ENCODE results near the gene RAB11FIP3. TPM values are rescaled to one million over a fixed set of nuclear protein-coding genes. Genes with fewer than 3 reads are reported as not detected.
"Not testable (repeated sequence)": the region's sequence is repeated elsewhere in the genome, so short reads cannot be mapped to it uniquely, and the experiment has no call there.

Gene RAB11FIP3
- total RNA-seq, 2 experiments from 2014 or later: 18.7 to 20.4 TPM

DNA sequence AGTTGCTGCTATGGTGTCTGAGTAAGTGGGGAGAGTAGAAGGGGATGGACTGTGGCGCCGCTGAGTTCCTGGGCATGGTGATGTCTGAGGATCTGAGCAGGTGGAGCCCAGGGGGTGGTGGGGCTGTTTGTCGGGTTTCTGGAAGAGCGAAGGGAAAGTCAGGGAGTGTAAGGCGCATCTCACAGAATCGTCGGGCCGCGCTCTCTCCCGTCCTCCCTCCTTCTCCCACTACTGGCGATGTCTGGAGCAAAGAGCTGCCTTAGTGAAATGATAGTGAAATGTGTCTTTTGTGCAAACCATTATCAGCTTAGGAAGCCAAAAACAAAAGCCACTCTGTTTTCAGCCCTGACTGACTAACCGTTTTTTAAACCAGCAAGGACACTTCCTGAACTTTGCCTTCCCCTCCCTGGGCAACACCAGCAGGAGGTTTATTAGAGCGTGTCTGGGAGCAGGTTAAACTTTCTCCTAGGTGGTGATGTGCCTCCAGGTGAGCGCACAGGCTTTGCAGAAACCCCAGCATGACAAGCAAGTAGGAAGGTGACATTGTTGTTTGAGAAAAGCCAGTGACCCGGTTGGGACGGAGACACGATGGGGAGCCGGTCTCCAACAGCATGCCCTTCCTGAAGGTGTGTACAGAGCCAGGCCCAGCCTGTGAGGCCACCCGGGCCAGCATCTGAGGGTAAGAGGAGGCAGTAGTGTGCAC lies 49.1 kb downstream of the RAB11FIP3 start:
- ChIA-PET CTCF (no interaction called here), POLR2A (no interaction called here)
- Mint-ChIP-seq H3K36me3 (ENCODE audit: low read depth) (peaks cover 2% of the 10 kb centered on the region), H3K27me3 (no peaks in the 10 kb centered on the region), H3K4me1 (ENCODE audit: low read depth) (no peaks in the 10 kb centered on the region), H3K9me3 (no peaks in the 10 kb centered on the region), H3K4me3 (no peak overlapping the region), H3K27ac (no peak overlapping the region)
- intact Hi-C loops (cut with micrococcal nuclease): no loop called here
- no peak for ATAC-seq
- TF ChIP-seq, protein P1, sequence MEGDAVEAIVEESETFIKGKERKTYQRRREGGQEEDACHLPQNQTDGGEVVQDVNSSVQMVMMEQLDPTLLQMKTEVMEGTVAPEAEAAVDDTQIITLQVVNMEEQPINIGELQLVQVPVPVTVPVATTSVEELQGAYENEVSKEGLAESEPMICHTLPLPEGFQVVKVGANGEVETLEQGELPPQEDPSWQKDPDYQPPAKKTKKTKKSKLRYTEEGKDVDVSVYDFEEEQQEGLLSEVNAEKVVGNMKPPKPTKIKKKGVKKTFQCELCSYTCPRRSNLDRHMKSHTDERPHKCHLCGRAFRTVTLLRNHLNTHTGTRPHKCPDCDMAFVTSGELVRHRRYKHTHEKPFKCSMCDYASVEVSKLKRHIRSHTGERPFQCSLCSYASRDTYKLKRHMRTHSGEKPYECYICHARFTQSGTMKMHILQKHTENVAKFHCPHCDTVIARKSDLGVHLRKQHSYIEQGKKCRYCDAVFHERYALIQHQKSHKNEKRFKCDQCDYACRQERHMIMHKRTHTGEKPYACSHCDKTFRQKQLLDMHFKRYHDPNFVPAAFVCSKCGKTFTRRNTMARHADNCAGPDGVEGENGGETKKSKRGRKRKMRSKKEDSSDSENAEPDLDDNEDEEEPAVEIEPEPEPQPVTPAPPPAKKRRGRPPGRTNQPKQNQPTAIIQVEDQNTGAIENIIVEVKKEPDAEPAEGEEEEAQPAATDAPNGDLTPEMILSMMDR (IDR thresholded peaks at IDR 0.05): no peak
- no peak for DNase-seq

DNA sequence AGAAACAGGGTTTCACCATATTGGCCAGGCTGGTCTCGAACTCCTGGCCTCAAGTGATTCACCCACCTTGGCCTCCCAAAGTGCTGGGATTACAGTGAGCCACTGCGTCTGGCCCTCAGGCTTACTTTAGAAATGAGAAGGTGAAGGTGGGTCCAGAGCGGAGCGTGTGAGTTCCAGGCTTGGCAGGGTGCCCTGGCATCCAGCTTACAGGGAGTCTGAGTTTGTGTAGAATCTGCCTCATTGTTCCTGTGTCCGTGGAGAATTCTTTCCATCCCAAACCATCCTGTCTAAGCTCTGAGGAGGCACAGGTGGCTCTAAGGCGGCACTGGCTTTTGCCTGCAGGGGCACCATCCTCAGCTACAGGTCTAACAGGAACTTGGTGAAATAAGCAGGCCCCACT lies 50.6 kb downstream of the RAB11FIP3 start:
- H3K4me1 Mint-ChIP-seq (ENCODE audit: low read depth): no peaks in the 10 kb centered on the region

DNA sequence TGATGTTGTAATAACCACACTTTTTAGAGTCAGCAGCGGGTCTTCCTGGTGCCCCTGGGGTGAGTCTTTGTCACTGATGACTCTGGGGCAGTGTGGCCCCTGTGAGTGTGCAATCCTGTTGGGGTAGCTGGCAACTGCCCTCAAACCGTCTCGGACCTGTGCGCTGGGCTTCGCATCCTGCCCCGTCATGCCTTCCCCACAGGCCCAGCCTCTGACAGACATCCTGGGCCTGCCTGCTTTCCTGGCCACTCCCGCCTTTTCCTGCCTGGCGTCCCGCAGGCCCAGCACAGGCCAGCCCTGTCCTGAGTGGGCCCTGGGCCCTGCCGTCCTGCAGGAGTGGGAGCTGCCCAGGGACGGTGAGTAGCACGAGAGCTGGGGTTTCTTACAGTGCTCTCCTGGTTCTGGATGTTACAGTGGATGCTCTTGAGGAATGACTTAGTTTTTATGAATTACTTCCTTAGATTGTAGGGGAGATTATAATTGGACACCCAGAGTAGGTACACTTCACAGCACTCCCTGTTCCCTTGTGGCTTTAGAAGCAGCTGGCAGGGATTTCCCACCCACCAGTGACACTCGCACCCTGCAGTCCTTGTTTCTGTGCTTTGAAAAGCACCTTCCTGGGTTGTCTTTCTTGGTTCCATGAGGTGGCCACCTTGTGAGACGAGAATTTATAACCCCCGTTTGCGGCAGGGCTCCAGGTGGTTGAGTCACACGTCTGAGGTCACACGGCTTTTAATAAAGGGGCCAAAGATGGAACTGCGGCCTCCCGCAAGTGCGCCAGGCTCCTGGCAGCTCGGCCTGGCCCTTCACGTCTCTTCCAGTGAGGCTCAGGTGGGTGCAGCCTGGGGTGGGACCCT lies 52.1 kb downstream of the RAB11FIP3 start:
- H3K36me3 Mint-ChIP-seq (ENCODE audit: low read depth): peaks cover 2% of the 10 kb centered on the region
- no peaks in the 10 kb centered on the region for H3K9me3 Mint-ChIP-seq
- H3K4me3 Mint-ChIP-seq: no peak overlapping the region
- no peak overlapping the region for H3K27ac Mint-ChIP-seq
- DNase-seq (no peak), ATAC-seq (no peak)
- POLR2A ChIA-PET: no interaction called here
- intact Hi-C loops (cut with micrococcal nuclease): no loop called here
- TF ChIP-seq, protein P1 (IDR thresholded peaks at IDR 0.05): no peak
- H3K27me3 Mint-ChIP-seq: no peaks in the 10 kb centered on the region
- H3K4me1 Mint-ChIP-seq (ENCODE audit: low read depth): no peaks in the 10 kb centered on the region
- CTCF ChIA-PET: no interaction called here

More for the DNA sequence above, 50.6 kb downstream of the RAB11FIP3 start:
- Mint-ChIP-seq H3K27ac (no peak overlapping the region), H3K36me3 (ENCODE audit: low read depth) (peaks cover 2% of the 10 kb centered on the region), H3K27me3 (no peaks in the 10 kb centered on the region), H3K9me3 (no peaks in the 10 kb centered on the region), H3K4me3 (no peak overlapping the region)
- DNase-seq (no peak), ATAC-seq (no peak)
- POLR2A ChIA-PET: no interaction called here
- intact Hi-C loops (cut with micrococcal nuclease): no loop called here
- CTCF ChIA-PET: no interaction called here
- TF ChIP-seq, protein P1 (IDR thresholded peaks at IDR 0.05): no peak

DNA sequence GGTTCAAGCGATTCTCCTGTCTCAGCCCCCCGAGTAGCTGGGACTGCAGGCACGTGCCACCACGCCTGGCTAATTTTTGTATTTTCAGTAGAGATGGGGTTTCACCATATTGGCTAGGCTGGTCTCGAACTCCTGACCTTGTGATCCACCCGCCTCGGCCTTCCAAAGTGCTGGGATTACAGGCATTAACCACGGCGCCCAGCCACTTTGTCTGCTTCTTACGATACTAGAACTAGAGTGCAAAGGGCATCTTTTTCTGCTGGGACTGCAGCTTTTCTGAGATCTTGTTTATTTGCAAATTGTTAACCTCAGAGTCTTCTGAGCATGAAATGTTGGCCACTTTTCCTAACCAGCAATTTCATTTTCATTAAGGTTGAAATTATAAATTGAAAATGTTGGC lies 52.8 kb downstream of the RAB11FIP3 start:
- H3K9me3 Mint-ChIP-seq; intact Hi-C loops (cut with micrococcal nuclease): not testable (repeated sequence)

DNA sequence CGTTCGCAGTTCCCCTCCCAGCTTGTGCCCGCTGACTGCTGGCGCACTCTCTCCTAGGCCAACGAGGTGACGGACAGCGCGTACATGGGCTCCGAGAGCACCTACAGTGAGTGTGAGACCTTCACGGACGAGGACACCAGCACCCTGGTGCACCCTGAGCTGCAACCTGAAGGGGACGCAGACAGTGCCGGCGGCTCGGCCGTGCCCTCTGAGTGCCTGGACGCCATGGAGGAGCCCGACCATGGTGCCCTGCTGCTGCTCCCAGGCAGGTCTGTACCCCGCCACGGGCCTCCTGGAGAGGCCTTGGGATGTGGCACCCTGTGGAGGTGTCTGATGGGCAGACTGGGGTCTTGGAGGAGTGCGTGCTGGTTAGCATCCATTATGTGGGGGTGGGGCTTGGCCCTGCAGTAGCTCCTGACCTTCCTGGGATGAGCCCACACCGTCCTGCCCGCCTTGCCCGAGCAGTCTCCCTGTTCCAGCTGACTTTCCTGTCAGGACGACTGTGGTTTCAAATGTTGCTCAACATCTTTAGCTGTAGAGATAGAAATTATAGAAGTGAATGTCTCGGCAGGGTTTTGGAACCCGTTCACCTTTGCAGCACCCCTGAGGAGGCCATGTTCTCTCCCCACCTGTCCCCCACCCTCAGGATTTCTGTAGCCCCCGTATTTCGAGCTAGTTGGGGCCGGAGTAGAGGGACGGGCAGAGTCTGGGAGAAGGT lies 57.2 kb downstream of the RAB11FIP3 start:
- Mint-ChIP-seq H3K4me1 (ENCODE audit: low read depth) (no peaks in the 10 kb centered on the region), H3K27ac (no peak overlapping the region), H3K36me3 (ENCODE audit: low read depth) (no peaks in the 10 kb centered on the region), H3K9me3 (no peaks in the 10 kb centered on the region), H3K27me3 (no peaks in the 10 kb centered on the region), H3K4me3 (no peak overlapping the region)
- DNase-seq (no peak), ATAC-seq (no peak)
- TF ChIP-seq, protein P1 (IDR thresholded peaks at IDR 0.05): no peak
- ChIA-PET POLR2A (no interaction called here), CTCF (no interaction called here)
- intact Hi-C loops (cut with micrococcal nuclease): no loop called here

More for the DNA sequence above, 52.8 kb downstream of the RAB11FIP3 start:
- H3K27me3 Mint-ChIP-seq; ATAC-seq; H3K4me3 Mint-ChIP-seq; H3K27ac Mint-ChIP-seq; DNase-seq; POLR2A ChIA-PET; CTCF ChIA-PET; H3K36me3 Mint-ChIP-seq (ENCODE audit: low read depth); H3K4me1 Mint-ChIP-seq (ENCODE audit: low read depth): not testable (repeated sequence)

Measured in activated CD8-positive, alpha-beta T cell treated with anti-CD3 and anti-CD28 coated beads for 36 hours (primary cell).